GM10266 (cell line): Measurements from ENCODE around the gene RAD17.
"Not testable (repeated sequence)": the region's sequence is repeated elsewhere in the genome, so short reads cannot be mapped to it uniquely, and the experiment has no call there.

Source experiments
- DNase-seq: peaks from one replicate; pipeline ENCODE4 v3.0.0; 2012; ENCODE audit errors: extremely low spot score
- TF ChIP-seq, protein P1 (sequence below): IDR thresholded peaks from 2 replicates; pipeline ENCODE4 v1.5.1; 2012; ENCODE audit warnings: mild to moderate bottlenecking, low read depth; ENCODE audit not compliant: control insufficient read depth, insufficient read depth; ENCODE audit errors: missing control alignments

RAD17 gene

DNA sequence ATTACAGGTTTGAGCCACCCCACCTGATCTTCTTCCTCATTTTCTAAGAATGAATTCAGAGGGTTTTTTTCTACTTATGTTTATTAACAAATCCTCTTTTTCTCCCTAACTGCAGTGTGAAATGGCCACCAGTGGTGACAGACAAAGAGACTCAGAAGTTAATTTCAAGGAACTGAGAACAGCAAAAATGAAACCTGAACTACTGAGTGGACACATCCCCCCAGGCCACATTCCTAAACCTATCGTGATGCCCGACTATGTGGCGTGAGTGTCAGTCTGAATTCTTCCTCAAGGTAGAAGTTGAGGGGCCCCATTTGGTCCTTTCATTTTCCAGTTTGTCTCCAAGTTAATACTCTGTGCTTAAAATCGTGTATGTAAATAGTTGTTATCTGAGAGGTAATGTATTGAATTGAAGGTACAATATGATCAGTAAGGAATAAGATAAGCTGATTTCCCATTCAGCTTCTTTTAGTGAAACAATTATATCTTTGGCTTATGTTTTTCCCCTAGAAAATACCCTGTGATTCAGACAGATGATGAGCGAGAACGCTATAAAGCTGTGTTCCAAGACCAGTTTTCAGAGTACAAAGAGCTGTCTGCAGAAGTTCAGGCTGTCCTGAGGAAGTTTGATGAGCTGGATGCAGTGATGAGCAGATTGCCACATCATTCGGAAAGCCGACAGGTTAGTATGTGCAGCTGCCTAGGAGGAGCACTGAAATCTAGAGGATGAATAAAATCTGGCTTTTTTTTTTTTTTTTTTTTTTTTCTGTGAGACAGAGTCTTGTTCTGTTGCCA is 63.0 kb downstream of the RAD17 start:
- TF ChIP-seq, protein P1, sequence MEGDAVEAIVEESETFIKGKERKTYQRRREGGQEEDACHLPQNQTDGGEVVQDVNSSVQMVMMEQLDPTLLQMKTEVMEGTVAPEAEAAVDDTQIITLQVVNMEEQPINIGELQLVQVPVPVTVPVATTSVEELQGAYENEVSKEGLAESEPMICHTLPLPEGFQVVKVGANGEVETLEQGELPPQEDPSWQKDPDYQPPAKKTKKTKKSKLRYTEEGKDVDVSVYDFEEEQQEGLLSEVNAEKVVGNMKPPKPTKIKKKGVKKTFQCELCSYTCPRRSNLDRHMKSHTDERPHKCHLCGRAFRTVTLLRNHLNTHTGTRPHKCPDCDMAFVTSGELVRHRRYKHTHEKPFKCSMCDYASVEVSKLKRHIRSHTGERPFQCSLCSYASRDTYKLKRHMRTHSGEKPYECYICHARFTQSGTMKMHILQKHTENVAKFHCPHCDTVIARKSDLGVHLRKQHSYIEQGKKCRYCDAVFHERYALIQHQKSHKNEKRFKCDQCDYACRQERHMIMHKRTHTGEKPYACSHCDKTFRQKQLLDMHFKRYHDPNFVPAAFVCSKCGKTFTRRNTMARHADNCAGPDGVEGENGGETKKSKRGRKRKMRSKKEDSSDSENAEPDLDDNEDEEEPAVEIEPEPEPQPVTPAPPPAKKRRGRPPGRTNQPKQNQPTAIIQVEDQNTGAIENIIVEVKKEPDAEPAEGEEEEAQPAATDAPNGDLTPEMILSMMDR: no peak

DNA sequence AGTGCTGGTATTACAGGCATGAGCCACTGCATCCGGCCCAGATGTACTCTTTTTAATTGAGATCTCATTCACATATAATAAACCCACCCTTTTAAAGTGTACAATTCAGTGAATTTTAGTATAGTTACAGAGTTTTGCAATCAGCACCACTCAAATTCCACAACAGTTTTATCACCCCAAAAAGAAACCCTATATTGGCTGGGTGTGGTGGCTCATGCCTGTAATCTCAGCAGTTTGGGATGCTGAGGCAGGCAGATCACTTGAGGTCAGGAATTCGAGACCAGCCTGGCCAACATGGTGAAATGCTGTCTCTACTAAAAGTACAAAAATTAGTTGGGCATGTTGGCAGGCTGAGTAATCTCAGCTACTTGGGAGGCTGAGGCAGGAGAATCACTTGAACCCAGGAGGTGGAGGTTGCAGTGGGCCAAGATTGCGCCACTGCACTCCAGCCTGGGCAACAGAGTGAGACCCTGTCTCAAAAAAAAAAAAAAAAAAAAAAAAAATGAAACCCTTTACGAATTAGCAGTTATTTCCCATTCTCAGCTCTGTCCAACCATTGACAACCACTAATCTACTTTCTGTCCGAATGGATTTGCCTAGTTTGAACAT is 65.8 kb downstream of the RAD17 start:
- DNase-seq: not testable (repeated sequence)

More for the DNA sequence above, 63.0 kb downstream of the RAD17 start:
- peak; percentile 44 for DNase-seq

DNA sequence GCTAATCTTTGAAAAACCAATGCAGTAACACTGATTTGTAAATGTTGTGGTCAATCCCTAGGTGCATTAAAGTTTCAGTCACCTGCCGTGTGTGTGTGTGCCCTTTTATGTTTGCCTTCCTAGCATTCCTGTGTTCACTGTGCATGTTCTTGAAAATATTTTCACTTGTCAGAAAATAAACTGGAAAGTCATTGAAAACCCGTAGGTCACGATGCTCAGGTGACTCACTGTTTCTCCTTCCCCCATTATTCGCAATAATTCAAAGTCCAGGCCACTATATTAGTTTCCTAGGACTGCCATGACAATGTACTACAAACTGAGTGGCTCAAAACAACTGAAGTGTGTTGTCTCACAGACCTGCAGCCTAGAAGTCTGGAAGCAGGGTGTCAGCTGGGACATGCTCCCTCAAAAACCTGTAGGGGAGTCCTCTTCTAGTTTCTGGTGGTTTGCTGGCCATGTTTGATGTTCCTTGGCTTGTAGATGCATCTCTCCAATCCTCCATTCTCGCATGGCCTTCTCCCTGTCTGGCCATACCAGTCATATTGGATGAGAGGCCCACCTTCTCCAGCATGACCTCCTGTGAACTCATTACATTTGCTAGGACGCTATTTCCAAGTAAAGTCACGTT is 74.6 kb downstream of the RAD17 start:
- no peak for DNase-seq
- TF ChIP-seq, protein P1: no peak

DNA sequence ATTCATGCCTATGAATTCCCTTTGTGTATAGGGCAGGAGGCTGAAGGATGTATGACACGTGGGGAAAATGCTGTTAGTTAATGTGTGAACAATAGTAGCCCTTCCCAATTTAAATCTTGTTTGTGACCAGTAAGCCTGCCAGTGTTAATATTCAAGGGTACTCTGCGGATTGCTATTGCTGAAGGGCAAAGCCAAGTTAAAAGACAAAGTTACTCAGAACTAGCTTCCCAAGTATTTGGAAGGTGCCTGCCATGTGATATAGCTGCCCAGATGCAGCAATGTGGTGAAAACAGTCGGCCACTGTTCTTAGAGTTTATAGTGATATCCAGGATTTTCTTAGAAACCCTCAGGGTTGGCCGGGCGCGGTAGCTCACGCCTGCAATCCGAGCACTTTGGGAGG is 79.9 kb downstream of the RAD17 start:
- TF ChIP-seq, protein P1: no peak
- no peak for DNase-seq

DNA sequence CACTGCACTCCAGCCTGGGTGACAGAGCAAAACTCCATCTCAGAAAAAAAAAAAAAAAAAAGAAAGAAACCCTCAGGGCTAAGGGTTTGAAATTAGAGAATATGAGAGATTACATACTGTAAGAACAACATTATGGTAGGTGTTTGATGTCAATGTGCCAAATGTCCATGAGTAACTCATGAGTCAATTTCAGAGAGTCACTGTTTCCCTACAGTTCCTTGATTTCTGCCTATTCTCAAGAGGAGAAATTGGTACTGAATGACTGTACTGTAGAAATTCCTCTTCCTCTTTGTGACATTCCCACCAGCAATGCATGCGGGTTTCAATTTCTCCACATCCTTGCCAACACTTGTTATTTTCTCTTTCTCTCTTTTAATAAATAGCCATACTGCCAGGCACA is 80.5 kb downstream of the RAD17 start:
- DNase-seq: no peak
- TF ChIP-seq, protein P1: no peak

DNA sequence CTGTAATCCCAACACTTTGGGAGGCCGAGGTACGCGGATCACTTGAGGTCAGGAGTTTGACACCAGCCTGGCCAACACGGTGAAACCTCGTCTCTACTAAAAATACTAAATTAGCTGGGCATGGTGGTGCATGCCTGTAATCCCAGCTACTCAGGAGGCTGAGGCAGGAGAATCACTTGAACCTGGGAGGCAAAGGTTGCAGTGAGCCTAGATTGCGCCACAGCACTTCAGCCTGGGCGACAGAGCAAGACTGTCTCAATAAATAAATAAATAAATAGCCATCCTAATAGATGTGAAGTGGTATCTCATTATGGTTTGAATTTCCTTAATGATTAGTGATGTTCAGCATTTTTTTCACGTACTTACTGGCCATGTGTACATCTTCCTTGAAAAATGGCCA is 80.9 kb downstream of the RAD17 start:
- not testable (repeated sequence) for DNase-seq

DNA sequence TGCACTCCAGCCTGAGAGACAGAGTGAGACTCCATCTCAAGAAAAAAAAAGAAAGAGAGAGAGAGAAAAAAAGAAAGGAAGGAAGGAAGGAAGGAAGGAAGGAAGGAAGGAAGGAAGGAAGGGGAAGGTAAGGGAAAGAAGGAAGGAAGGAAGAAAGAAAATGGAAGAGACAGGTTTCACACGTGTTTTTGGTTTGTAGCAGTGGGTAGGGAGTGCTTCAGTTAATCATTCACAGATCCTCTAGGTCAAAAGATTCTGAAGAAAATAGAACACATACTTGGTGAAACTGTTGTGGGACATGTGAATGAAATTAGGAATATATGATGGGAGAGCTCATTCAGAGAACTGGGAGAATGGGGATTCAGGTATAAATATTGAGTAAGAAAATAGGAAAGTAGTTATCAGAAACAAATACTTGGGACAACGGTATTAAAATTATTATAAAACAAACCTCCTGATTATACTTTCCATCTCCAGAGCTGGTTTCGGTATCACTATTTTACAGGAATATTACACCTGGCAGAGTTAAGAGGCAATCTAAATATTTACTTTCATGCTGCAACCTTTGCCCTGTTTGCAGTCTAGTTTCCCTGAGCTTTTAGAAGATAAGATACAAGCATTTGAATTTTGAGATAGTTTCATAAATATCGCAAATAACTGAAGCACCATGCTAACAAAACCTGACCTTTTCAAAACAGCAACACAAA is 82.5 kb downstream of the RAD17 start:
- DNase-seq: no peak
- TF ChIP-seq, protein P1: no peak

DNA sequence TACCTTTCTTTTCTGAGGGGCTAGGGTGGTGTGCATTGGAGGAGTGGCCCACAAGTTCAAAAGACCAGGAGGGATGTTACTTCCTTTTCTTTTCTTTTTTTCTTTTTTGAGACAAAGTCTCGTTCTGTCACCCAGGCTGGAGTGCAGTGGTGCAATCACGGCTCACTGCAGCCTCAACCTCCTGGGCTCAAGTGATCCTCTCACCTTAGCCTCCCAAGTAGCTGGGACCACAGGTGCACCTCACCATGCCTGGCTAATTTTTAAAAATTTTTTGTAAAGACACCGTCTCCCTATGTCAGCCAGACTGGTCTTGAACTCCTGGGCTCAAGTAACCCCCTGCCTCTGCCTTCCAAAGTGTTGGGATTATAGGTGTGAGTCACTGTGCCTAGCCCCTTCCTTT is 83.9 kb downstream of the RAD17 start:
- DNase-seq: not testable (repeated sequence)
